Fibroblast of skin of left quadriceps (primary cell): ENCODE data around the gene HYCC1.
"Not testable (repeated sequence)": the region's sequence is repeated elsewhere in the genome, so short reads cannot be mapped to it uniquely, and the experiment has no call there.

ENCODE experiments used
- DNase-seq, 2 experiments: peaks; one replicate each; pipeline ENCODE4 v3.0.0-alpha.2; 2013; ENCODE audit warnings: low read depth in 2 of 2

HYCC1 gene

GRCh38 chr7:23013715-23014649, at the start of gene HYCC1:
Gene HYCC1 (minus strand): TSS chr7:23014130. CDS start chr7:22991111, 23,019 bp downstream.
- peak; percentile 97 for DNase-seq

- no peak for DNase-seq
These were observed 48.5 kb upstream of the HYCC1 start for GRCh38 chr7:23062452-23062851.

GRCh38 chr7:23061327-23061726, 47.4 kb upstream of the HYCC1 start:
- DNase-seq = no peak

- no peak for DNase-seq
These were observed 44.6 kb upstream of the HYCC1 start for GRCh38 chr7:23058408-23059096.

GRCh38 chr7:23055582-23056178, 41.8 kb upstream of the HYCC1 start:
- peak; percentile 33 to 40 for DNase-seq

- not testable (repeated sequence) for DNase-seq
These were observed 37.2 kb upstream of the HYCC1 start for GRCh38 chr7:23051124-23051485.

- DNase-seq = not testable (repeated sequence)
These were observed 32.4 kb upstream of the HYCC1 start for GRCh38 chr7:23046336-23046735.

- DNase-seq = not testable (repeated sequence)
These were observed 31.2 kb upstream of the HYCC1 start for GRCh38 chr7:23045086-23045485.

- DNase-seq = no peak
These were observed 30.7 kb upstream of the HYCC1 start for GRCh38 chr7:23044581-23044980.

- DNase-seq = no peak
These were observed 29.5 kb upstream of the HYCC1 start for GRCh38 chr7:23043441-23043840.

- not testable (repeated sequence) for DNase-seq
These were observed 25.7 kb upstream of the HYCC1 start for GRCh38 chr7:23039674-23040073.

- not testable (repeated sequence) for DNase-seq
These were observed 21.8 kb upstream of the HYCC1 start for GRCh38 chr7:23035542-23036371.

- DNase-seq = no peak
These were observed 13.3 kb upstream of the HYCC1 start for GRCh38 chr7:23027261-23027660.

GRCh38 chr7:23026164-23026563, 12.2 kb upstream of the HYCC1 start:
- DNase-seq = no peak

GRCh38 chr7:23024454-23024853, 10.5 kb upstream of the HYCC1 start:
- DNase-seq = no peak

GRCh38 chr7:23022851-23023250, 8.9 kb upstream of the HYCC1 start:
- no peak for DNase-seq

GRCh38 chr7:23022258-23022769, 8.4 kb upstream of the HYCC1 start:
- peak; percentile 68 to 69 for DNase-seq

- DNase-seq = no peak
These were observed 7.7 kb upstream of the HYCC1 start for GRCh38 chr7:23021596-23021995.

GRCh38 chr7:23020742-23021401, 6.9 kb upstream of the HYCC1 start:
- DNase-seq = peak; percentile 68 to 77

GRCh38 chr7:23018750-23019149, 4.8 kb upstream of the HYCC1 start:
- DNase-seq = no peak

GRCh38 chr7:23017309-23017708, 3.4 kb upstream of the HYCC1 start:
- DNase-seq = no peak
